ENCODE results near the gene NCOA5. TPM values are rescaled to one million over a fixed set of nuclear protein-coding genes. Genes with fewer than 3 reads are reported as not detected.
A peak's percentile ranks its signal among the peaks of the same experiment; 100 is the strongest.

NCOA5 gene
- total and polyA plus RNA-seq, 9 of the 15 experiments (the other 6 are each of a cell fraction or from before 2014, with no cell fraction given): 3.9 to 22.8 (median 13.8) TPM

DNA sequence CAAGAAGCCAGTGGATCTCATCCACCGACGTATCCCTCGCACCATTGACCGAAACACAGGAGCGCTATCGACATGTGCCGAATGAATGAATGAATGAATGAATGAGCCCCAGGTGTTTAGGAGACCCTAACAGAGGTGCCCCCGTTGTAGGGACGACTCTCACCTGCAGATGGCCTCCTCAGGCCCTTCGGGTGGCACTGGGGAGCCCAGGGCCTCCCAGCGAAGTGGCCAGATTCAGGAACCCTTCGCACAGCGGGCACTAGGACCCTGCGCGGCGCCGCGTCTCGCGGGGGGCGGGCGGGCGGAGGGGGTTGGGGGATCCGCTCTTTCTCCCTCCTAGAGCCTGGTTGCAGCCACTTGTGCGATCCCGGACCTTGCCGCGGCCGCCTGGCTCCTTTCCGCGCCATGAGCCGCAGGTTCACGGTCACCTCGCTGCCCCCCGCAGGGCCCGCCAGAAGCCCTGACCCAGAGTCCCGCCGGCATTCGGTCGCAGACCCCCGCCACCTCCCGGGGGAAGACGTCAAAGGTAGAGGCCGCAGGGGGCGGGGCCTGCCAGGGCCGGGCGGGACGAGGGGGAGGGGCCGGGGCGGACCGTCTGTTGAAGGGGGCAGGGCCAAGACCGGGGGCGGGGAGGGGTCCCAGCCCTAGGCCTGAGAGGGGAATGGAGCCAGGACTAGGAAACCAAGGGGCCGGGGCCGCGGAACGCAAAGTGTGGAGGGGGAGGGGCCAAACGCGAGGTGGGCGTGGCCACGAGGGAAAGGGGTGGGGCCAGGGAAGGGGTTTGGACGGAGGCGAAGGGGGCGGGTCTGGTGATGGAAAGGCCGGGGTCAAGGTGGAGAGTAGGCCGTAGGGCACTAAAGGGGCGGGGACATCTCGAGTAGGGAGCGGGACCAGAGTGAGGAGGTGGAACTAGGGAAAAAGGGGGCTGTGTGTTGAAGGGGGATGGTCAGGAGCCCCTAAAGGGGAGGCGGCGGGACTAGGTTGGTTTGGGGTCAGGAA lies 68.1 kb downstream of the NCOA5 start (continued):
- TF ChIP-seq, protein P1, sequence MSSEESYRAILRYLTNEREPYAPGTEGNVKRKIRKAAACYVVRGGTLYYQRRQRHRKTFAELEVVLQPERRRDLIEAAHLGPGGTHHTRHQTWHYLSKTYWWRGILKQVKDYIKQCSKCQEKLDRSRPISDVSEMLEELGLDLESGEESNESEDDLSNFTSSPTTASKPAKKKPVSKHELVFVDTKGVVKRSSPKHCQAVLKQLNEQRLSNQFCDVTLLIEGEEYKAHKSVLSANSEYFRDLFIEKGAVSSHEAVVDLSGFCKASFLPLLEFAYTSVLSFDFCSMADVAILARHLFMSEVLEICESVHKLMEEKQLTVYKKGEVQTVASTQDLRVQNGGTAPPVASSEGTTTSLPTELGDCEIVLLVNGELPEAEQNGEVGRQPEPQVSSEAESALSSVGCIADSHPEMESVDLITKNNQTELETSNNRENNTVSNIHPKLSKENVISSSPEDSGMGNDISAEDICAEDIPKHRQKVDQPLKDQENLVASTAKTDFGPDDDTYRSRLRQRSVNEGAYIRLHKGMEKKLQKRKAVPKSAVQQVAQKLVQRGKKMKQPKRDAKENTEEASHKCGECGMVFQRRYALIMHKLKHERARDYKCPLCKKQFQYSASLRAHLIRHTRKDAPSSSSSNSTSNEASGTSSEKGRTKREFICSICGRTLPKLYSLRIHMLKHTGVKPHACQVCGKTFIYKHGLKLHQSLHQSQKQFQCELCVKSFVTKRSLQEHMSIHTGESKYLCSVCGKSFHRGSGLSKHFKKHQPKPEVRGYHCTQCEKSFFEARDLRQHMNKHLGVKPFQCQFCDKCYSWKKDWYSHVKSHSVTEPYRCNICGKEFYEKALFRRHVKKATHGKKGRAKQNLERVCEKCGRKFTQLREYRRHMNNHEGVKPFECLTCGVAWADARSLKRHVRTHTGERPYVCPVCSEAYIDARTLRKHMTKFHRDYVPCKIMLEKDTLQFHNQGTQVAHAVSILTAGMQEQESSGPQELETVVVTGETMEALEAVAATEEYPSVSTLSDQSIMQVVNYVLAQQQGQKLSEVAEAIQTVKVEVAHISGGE (CRISPR knock-in tag; IDR thresholded peaks at IDR 0.05): no peak
- no peak for TF ChIP-seq OTX1 (CRISPR knock-in tag; IDR thresholded peaks at IDR 0.05)
- TF ChIP-seq PURB (CRISPR knock-in tag; IDR thresholded peaks at IDR 0.05; ENCODE audit: low read depth): no peak
- no peak for TF ChIP-seq FOXK2 (conservative IDR thresholded peaks at IDR 0.05 in 1 of 2, IDR thresholded peaks at IDR 0.05 in 1 of 2; ENCODE audit: low read depth in 2 of 2)
- peak; percentile 41 to 77; a peak in 3 of 4 replicates for TF ChIP-seq MAZ (CRISPR knock-in tag; conservative IDR thresholded peaks at IDR 0.05 in 1 of 2, IDR thresholded peaks at IDR 0.05 in 1 of 2)
- no peak for TF ChIP-seq FOSL1 (tag; conservative IDR thresholded peaks at IDR 0.05)
- no peak for TF ChIP-seq NFIX (CRISPR knock-in tag; IDR thresholded peaks at IDR 0.05; ENCODE audit: low read depth)
- no peak for TF ChIP-seq MYBL2 (IDR thresholded peaks at IDR 0.05; ENCODE audit: low read depth)
- no peak for TF ChIP-seq MYBL2 (CRISPR knock-in tag; IDR thresholded peaks at IDR 0.05; ENCODE audit: borderline replicate concordance)
- TF ChIP-seq ZNF780A (CRISPR knock-in tag; IDR thresholded peaks at IDR 0.05): no peak
- no peak for TF ChIP-seq ZC3H11A (IDR thresholded peaks at IDR 0.05; ENCODE audit: low read depth, low read length)
- no peak for TF ChIP-seq RFX1 (IDR thresholded peaks at IDR 0.05)
- no peak for TF ChIP-seq ZNF764 (CRISPR knock-in tag; IDR thresholded peaks at IDR 0.05; ENCODE audit: low read depth)
- no peak for TF ChIP-seq CC2D1A (IDR thresholded peaks at IDR 0.05)
- TF ChIP-seq NFYB (IDR thresholded peaks at IDR 0.05; ENCODE audit: extremely low read depth, insufficient read length): no peak
- no peak for TF ChIP-seq CCAR2 (IDR thresholded peaks at IDR 0.05; ENCODE audit: low read depth, low read length)
- no peak for TF ChIP-seq ZNF444 (CRISPR knock-in tag; IDR thresholded peaks at IDR 0.05)
- TF ChIP-seq HNRNPL (IDR thresholded peaks at IDR 0.05; ENCODE audit: low read depth, low read length): no peak
- TF ChIP-seq, protein P2, sequence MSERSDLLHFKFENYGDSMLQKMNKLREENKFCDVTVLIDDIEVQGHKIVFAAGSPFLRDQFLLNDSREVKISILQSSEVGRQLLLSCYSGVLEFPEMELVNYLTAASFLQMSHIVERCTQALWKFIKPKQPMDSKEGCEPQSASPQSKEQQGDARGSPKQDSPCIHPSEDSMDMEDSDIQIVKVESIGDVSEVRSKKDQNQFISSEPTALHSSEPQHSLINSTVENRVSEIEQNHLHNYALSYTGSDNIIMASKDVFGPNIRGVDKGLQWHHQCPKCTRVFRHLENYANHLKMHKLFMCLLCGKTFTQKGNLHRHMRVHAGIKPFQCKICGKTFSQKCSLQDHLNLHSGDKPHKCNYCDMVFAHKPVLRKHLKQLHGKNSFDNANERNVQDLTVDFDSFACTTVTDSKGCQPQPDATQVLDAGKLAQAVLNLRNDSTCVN (CRISPR knock-in tag; IDR thresholded peaks at IDR 0.05): 0 out of 2 replicates have a peak, but pooled peaks have one; percentile 25
- TF ChIP-seq HNRNPLL (IDR thresholded peaks at IDR 0.05; ENCODE audit: low read depth, low read length, poor library complexity, severe bottlenecking): no peak
- TF ChIP-seq FIP1L1 (IDR thresholded peaks at IDR 0.05; ENCODE audit: low read depth, low read length, poor library complexity, severe bottlenecking): no peak
- TF ChIP-seq CAMTA2 (CRISPR knock-in tag; conservative IDR thresholded peaks at IDR 0.05): no peak
